Globus pallidus (tissue), 1 donor: ENCODE data around the gene ZSCAN26.

ENCODE experiments used
- DNase-seq: peaks from one replicate; pipeline ENCODE4 v3.0.0-alpha.2; 2015; ENCODE audit warnings: low spot score

Gene ZSCAN26

DNA sequence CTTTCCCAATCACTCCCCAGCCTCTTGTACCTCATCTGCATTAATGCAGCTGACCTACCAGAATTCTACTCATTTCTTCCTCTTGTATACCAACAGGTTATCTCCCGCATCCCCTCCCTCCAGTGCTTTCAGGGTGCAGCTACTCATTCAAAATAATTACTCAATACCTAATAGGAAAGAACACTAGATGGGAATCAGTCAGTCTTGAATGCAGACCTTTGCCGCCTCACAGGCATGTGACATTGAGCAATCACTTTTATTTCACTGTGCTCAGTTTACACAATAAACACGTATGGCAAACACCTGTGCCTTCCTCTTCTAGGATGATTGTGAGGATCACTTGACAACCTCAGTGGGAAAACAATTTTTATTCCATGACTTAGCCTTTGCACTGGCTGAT is 55.7 kb downstream of the ZSCAN26 start:
- no peak for DNase-seq

DNA sequence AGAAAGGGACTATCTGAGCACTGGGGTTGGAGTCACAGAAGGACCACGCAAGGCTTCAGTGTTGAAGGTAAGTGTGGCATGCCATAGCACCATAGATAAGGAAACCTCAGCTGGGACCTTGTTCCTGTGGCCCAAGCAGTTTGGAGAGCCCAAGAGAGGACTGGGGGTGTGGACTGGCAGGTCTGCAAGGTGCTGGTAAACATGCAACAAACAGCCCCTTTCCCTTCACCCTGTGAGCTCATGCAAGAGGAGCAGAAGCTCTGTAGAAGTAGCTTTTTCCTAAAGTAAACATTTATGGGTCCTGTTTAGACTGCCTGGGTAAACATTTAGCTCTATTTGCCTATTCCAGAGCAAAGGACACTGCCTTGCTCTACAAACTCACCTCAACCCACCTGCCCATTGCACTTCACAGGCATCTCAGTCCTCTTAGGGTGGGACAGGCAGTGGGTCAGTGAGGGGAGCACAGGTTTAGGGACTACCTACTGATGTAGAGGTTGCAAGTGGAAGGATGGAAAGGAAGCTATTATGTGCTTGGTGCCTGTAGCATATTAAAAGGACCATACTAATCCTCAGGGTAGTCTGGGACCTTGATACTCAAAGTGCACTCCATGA is 57.0 kb downstream of the ZSCAN26 start:
- DNase-seq = no peak

GRCh38 chr6:28326371-28326948 is 59.5 kb downstream of the ZSCAN26 start:
- no peak for DNase-seq
